ENCODE data around the gene SV2C. TPM values are rescaled to one million over a fixed set of nuclear protein-coding genes. Genes with fewer than 3 reads are reported as not detected.
"Not testable (repeated sequence)": the region's sequence is repeated elsewhere in the genome, so short reads cannot be mapped to it uniquely, and the experiment has no call there.

SV2C gene
- total and polyA plus RNA-seq, 3 donors from 2014 or later: 0.24 to 0.87 (median 0.56) TPM

GRCh38 chr5:76294573-76294972, 211.4 kb downstream of the SV2C start:
- no peak for TF ChIP-seq POLR2A (IDR thresholded peaks at IDR 0.05)
- TF ChIP-seq, protein P1, sequence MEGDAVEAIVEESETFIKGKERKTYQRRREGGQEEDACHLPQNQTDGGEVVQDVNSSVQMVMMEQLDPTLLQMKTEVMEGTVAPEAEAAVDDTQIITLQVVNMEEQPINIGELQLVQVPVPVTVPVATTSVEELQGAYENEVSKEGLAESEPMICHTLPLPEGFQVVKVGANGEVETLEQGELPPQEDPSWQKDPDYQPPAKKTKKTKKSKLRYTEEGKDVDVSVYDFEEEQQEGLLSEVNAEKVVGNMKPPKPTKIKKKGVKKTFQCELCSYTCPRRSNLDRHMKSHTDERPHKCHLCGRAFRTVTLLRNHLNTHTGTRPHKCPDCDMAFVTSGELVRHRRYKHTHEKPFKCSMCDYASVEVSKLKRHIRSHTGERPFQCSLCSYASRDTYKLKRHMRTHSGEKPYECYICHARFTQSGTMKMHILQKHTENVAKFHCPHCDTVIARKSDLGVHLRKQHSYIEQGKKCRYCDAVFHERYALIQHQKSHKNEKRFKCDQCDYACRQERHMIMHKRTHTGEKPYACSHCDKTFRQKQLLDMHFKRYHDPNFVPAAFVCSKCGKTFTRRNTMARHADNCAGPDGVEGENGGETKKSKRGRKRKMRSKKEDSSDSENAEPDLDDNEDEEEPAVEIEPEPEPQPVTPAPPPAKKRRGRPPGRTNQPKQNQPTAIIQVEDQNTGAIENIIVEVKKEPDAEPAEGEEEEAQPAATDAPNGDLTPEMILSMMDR (IDR thresholded peaks at IDR 0.05): no peak
- H3K4me3 ChIP-seq: no peak overlapping the region
- no peaks in the 10 kb centered on the region for H3K36me3 ChIP-seq (ENCODE audit: low read depth, missing control alignments)
- no peaks in the 10 kb centered on the region for H3K4me1 ChIP-seq
- intact Hi-C loops (cut with DNase I; ENCODE audit: low total_unique reads): no loop called here
- no peaks in the 10 kb centered on the region for H3K27me3 ChIP-seq
- H3K27ac ChIP-seq: no peak overlapping the region
- 69 to 83% methylated on average over 4 of the region's 4 CpGs for WGBS, 2 donors
- DNase-seq: no peak
- no peaks in the 10 kb centered on the region for H3K9me3 ChIP-seq

- no peak overlapping the region for H3K27ac ChIP-seq
- no peaks in the 10 kb centered on the region for H3K9me3 ChIP-seq
- no peaks in the 10 kb centered on the region for H3K4me1 ChIP-seq
- 82 to 85% methylated on average over 1 of the region's 1 CpG for WGBS, 2 donors
- H3K27me3 ChIP-seq: no peaks in the 10 kb centered on the region
- no peak for DNase-seq
- TF ChIP-seq, protein P1 (IDR thresholded peaks at IDR 0.05): no peak
- TF ChIP-seq POLR2A (IDR thresholded peaks at IDR 0.05): no peak
- intact Hi-C loops (cut with DNase I; ENCODE audit: low total_unique reads): no loop called here
- no peaks in the 10 kb centered on the region for H3K36me3 ChIP-seq (ENCODE audit: low read depth, missing control alignments)
- H3K4me3 ChIP-seq: no peak overlapping the region
These were observed 215.7 kb downstream of the SV2C start for GRCh38 chr5:76298852-76299251.

GRCh38 chr5:76299592-76299991, 216.4 kb downstream of the SV2C start:
- no peak for TF ChIP-seq POLR2A (IDR thresholded peaks at IDR 0.05)
- TF ChIP-seq, protein P1 (IDR thresholded peaks at IDR 0.05): no peak
- intact Hi-C loops (cut with DNase I; ENCODE audit: low total_unique reads): no loop called here
- H3K27ac ChIP-seq: no peak overlapping the region
- DNase-seq: no peak
- WGBS, 2 donors: 78 to 81% methylated on average over 2 of the region's 2 CpGs
- H3K9me3 ChIP-seq: no peaks in the 10 kb centered on the region
- H3K36me3 ChIP-seq (ENCODE audit: low read depth, missing control alignments): no peaks in the 10 kb centered on the region
- no peaks in the 10 kb centered on the region for H3K4me1 ChIP-seq
- H3K27me3 ChIP-seq: no peaks in the 10 kb centered on the region
- no peak overlapping the region for H3K4me3 ChIP-seq

- WGBS, 2 donors: 38 to 46% methylated on average over 1 of the region's 1 CpG
- H3K9me3 ChIP-seq; H3K36me3 ChIP-seq (ENCODE audit: low read depth, missing control alignments); H3K4me1 ChIP-seq; H3K27ac ChIP-seq; DNase-seq; H3K4me3 ChIP-seq; H3K27me3 ChIP-seq; intact Hi-C loops (cut with DNase I; ENCODE audit: low total_unique reads): not testable (repeated sequence)
These were observed 218.7 kb downstream of the SV2C start for GRCh38 chr5:76301932-76302331.

GRCh38 chr5:76302661-76303060, 219.5 kb downstream of the SV2C start:
- H3K4me3 ChIP-seq; H3K27me3 ChIP-seq; H3K36me3 ChIP-seq (ENCODE audit: low read depth, missing control alignments); DNase-seq; intact Hi-C loops (cut with DNase I; ENCODE audit: low total_unique reads); H3K9me3 ChIP-seq; H3K4me1 ChIP-seq; H3K27ac ChIP-seq: not testable (repeated sequence)

DNA sequence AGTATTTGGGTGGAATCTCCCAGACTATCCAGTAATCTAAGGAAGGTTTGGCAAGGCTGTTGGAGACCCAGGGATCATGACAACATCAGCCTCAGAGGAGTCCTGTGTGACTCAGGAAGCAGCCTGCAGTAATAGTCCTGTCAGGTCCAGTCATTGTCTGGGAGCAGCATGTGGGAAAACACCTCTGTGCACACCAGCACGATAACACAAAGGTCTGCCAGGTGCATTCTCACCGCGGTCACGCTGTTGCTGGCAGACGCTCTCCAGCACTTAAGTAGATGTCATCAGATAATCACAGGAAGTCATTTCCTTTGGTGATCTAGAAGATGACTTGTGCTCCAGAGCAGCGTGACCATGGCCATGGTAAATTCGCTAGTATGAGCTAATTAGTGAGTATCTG, 220.7 kb downstream of the SV2C start:
- no peaks in the 10 kb centered on the region for H3K4me1 ChIP-seq
- TF ChIP-seq, protein P1 (IDR thresholded peaks at IDR 0.05): no peak
- TF ChIP-seq POLR2A (IDR thresholded peaks at IDR 0.05): no peak
- no peak overlapping the region for H3K27ac ChIP-seq
- no peak for DNase-seq
- WGBS, 2 donors: 82 to 86% methylated on average over 7 of the region's 7 CpGs
- H3K27me3 ChIP-seq: no peaks in the 10 kb centered on the region
- no peak overlapping the region for H3K4me3 ChIP-seq
- intact Hi-C loops (cut with DNase I; ENCODE audit: low total_unique reads): no loop called here
- no peaks in the 10 kb centered on the region for H3K9me3 ChIP-seq
- no peaks in the 10 kb centered on the region for H3K36me3 ChIP-seq (ENCODE audit: low read depth, missing control alignments)

Data from testis (tissue), 3 donors.